SW 1271 (cell line): ENCODE data around the gene FEM1A.
"Not testable (repeated sequence)": the region's sequence is repeated elsewhere in the genome, so short reads cannot be mapped to it uniquely, and the experiment has no call there.

ENCODE experiments used
- DNase-seq, 2 experiments: peaks; one replicate each; lab custom pipeline; 2025; lab: John Stamatoyannopoulos, UW

The FEM1A gene, protein sequence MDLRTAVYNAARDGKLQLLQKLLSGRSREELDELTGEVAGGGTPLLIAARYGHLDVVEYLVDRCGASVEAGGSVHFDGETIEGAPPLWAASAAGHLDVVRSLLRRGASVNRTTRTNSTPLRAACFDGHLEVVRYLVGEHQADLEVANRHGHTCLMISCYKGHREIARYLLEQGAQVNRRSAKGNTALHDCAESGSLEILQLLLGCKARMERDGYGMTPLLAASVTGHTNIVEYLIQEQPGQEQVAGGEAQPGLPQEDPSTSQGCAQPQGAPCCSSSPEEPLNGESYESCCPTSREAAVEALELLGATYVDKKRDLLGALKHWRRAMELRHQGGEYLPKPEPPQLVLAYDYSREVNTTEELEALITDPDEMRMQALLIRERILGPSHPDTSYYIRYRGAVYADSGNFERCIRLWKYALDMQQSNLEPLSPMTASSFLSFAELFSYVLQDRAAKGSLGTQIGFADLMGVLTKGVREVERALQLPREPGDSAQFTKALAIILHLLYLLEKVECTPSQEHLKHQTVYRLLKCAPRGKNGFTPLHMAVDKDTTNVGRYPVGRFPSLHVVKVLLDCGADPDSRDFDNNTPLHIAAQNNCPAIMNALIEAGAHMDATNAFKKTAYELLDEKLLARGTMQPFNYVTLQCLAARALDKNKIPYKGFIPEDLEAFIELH

GRCh38 chr19:4791183-4792018 lies at the start of gene FEM1A:
Gene FEM1A, plus strand, starts transcription at chr19:4791734. Its CDS starts 121 bp downstream, at chr19:4791855.
- DNase-seq = peak; percentile 100

GRCh38 chr19:4742723-4743646 lies 48.5 kb upstream of the FEM1A start:
- DNase-seq = no peak

GRCh38 chr19:4744451-4745174 lies 46.9 kb upstream of the FEM1A start:
- peak in 1 of 2 experiments; percentile 53 for DNase-seq

GRCh38 chr19:4745175-4745574 lies 46.4 kb upstream of the FEM1A start:
- DNase-seq = not testable (repeated sequence)

- DNase-seq = no peak
Observed at GRCh38 chr19:4745986-4746385, 45.5 kb upstream of the FEM1A start.

- no peak for DNase-seq
Observed at GRCh38 chr19:4748185-4748584, 43.3 kb upstream of the FEM1A start.

GRCh38 chr19:4748589-4748988 lies 42.9 kb upstream of the FEM1A start:
- no peak for DNase-seq

DNA sequence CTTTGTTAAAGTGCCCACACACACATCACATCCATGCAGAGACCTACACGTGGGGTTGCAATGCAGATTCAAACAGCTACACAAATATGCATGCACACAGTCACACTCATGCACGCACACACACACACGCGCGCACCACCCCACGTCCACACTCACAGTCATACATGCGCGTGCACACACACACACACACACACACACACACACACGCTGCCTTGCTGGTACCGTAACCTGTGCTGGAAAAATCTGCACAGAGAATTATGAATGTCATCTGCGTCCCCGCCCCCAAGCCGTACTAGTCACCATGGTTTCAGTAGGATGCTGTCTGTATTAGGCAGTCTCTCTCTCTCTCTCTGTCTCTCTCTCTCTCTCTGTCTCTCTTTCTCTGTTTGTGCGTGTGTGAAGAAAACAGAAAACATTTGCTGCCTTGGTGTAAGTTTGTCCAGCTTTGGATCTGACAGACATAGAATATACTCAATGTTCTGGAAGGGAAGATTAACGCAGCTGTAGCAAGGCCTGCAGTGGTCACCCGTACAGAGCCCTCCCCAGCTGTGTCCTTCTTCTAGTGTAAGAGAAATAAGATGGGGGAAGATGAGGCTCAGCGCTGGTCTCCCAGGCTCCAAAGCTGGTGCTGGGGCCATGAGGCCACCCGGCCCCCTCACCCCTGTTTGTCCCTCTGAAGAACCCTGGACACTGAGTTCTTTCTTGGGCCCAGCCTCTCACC lies 41.5 kb upstream of the FEM1A start:
- DNase-seq = no peak

DNA sequence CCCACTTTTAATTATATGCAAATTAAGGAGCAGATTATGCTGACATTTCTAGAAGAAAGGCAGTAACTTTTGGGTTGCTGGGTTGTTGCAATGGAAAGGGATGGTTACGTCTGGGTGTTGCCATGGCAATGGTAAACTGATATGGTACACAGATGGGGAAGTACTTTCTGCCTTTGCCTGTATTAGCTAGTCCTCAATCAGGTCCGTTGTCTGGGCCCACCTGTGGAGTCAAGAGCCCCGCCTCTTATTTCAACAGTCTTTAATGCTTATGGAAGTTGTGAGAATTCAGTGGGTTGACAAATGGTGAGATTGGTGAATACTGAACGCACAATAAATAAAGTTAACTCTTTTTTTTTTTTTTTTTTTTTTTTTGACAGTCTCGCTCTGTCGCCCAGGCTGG lies 37.3 kb upstream of the FEM1A start:
- DNase-seq = no peak

- DNase-seq = no peak
Observed at GRCh38 chr19:4755459-4755858, 36.1 kb upstream of the FEM1A start.

- no peak for DNase-seq
Observed at GRCh38 chr19:4758082-4758481, 33.5 kb upstream of the FEM1A start.

GRCh38 chr19:4758659-4759058 lies 32.9 kb upstream of the FEM1A start:
- no peak for DNase-seq

- peak; percentile 80 to 88 for DNase-seq
Observed at GRCh38 chr19:4759388-4760284, 31.9 kb upstream of the FEM1A start.

GRCh38 chr19:4760285-4760650 lies 31.3 kb upstream of the FEM1A start:
- no peak for DNase-seq

GRCh38 chr19:4763021-4763420 lies 28.5 kb upstream of the FEM1A start:
- no peak for DNase-seq

DNA sequence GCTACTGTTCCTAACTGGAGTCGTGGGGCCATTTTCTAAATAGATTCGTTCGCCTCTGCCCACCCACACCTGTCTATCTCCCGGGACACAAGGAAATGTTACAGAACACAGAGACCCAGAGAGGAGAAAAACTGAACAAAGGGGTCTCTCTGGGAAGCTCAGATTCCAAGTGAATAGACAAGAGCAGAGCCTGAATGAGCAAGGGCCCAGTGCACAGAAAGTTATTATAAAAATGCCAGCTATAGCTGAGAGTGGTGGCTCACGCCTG lies 27.2 kb upstream of the FEM1A start:
- DNase-seq = no peak

GRCh38 chr19:4768934-4769777 lies 22.4 kb upstream of the FEM1A start:
- DNase-seq = no peak

DNA sequence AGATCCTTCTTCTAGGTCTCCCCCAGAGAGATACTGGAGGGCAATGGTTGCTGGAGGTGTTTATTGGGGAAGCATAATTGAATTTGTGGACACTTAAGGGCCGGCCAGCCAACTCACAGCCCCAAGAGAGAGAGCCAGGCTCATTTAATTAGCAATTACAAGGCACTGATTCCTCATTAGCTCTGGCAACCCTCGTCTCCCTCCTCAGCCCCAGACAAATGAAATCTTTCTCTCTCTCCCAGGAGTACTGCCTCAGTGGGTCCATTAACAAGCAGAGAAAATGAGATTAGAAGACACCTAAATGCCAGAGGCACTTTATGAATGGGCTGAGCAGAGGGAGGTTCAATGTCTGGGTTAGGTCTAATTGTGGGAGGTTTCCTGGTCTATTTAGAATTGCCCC lies 19.0 kb upstream of the FEM1A start:
- no peak for DNase-seq
